HG03060 (cell line): ENCODE measurements around the gene CDH23.
A peak's percentile ranks its signal among the peaks of the same experiment; 100 is the strongest.
"Not testable (repeated sequence)": the region's sequence is repeated elsewhere in the genome, so short reads cannot be mapped to it uniquely, and the experiment has no call there.

ENCODE experiments used
- ATAC-seq: cut with Tn5 transposase; IDR thresholded peaks from one replicate; pipeline ENCODE4 v1.9.1; 2021; ENCODE audit warnings: low read depth, moderate number of reproducible peaks; ENCODE audit not compliant: unreplicated experiment

The CDH23 gene

GRCh38 chr10:71847418-71847817 lies 450.7 kb downstream of the CDH23 start:
- no peak for ATAC-seq

GRCh38 chr10:71848325-71849275 lies 451.9 kb downstream of the CDH23 start:
- ATAC-seq: no peak

GRCh38 chr10:71849461-71849908 lies 452.8 kb downstream of the CDH23 start:
- ATAC-seq: no peak

GRCh38 chr10:71850021-71850742 lies 453.5 kb downstream of the CDH23 start:
- no peak for ATAC-seq

GRCh38 chr10:71850743-71851464 lies 454.2 kb downstream of the CDH23 start, which contains the start of gene PSAP:
PSAP (minus strand) TSS chr10:71851251; CDS start chr10:71851221, 30 bp downstream.
- peak; percentile 78 for ATAC-seq

GRCh38 chr10:71851465-71852095 lies 454.9 kb downstream of the CDH23 start:
- ATAC-seq: not testable (repeated sequence)

GRCh38 chr10:71852355-71852937 lies 455.7 kb downstream of the CDH23 start:
- no peak for ATAC-seq

- ATAC-seq: no peak
Observed at GRCh38 chr10:71854031-71854430, 457.3 kb downstream of the CDH23 start.

GRCh38 chr10:71856619-71857018 lies 459.9 kb downstream of the CDH23 start:
- no peak for ATAC-seq

- ATAC-seq: no peak
Observed at GRCh38 chr10:71857934-71858890, 461.5 kb downstream of the CDH23 start.

GRCh38 chr10:71860243-71861029 lies 463.7 kb downstream of the CDH23 start:
- ATAC-seq: peak; percentile 48

- no peak for ATAC-seq
Observed at GRCh38 chr10:71863203-71863602, 466.5 kb downstream of the CDH23 start.

GRCh38 chr10:71864911-71865361 lies 468.2 kb downstream of the CDH23 start:
- ATAC-seq: no peak
